Activated CD4-positive, alpha-beta T cell treated with anti-CD3 and anti-CD28 coated beads, Interleukin-2, amount 10 ng/mL, durations not matched to agents 7 days and 5 days (primary cell): ENCODE measurements around the gene DNAAF5. TPM values are rescaled to one million over a fixed set of nuclear protein-coding genes. Genes with fewer than 3 reads are reported as not detected.

Source experiments
- CTCF ChIA-PET: fragments of 350-600 bp; sonication (Branson Sonifier 250); formaldehyde crosslinking; loops from one replicate; lab custom pipeline; 2021; ENCODE audit warnings: antibody characterized with exemption; lab: Charles Lee
- POLR2A ChIA-PET: fragments of 350-600 bp; sonication (Branson Sonifier 250); formaldehyde crosslinking; loops from one replicate; lab custom pipeline; 2021; ENCODE audit warnings: antibody characterized with exemption; lab: Charles Lee
- DNase-seq: peaks from one replicate; pipeline ENCODE4 v3.0.0-alpha.2; 2020
- H3K27ac Mint-ChIP-seq: one replicate; pipeline ENCODE4 v1.8.0; 2021; ENCODE audit warnings: mild to moderate bottlenecking, moderate library complexity, mixed read lengths
- H3K27me3 Mint-ChIP-seq: one replicate; pipeline ENCODE4 v1.8.0; 2021; ENCODE audit warnings: mixed read lengths
- H3K36me3 Mint-ChIP-seq: one replicate; pipeline ENCODE4 v1.8.0; 2021; ENCODE audit warnings: low read depth, mixed read lengths
- H3K4me1 Mint-ChIP-seq: one replicate; pipeline ENCODE4 v1.8.0; 2021; ENCODE audit warnings: mixed read lengths
- H3K4me3 Mint-ChIP-seq: one replicate; pipeline ENCODE4 v1.8.0; 2021; ENCODE audit warnings: mild to moderate bottlenecking, moderate library complexity, mixed read lengths
- H3K9me3 Mint-ChIP-seq: one replicate; pipeline ENCODE4 v1.8.0; 2021; ENCODE audit warnings: mixed read lengths
- total RNA-seq, 2 experiments: library from RNA; stranded (reverse); gene quantifications; one replicate each; pipeline ENCODE4 v1.2.3, GENCODE V29; 2021

Gene DNAAF5
- total RNA-seq, 2 experiments from 2014 or later = 21.0 to 23.8 TPM

GRCh38 chr7:772005-772294, 45.5 kb downstream of the DNAAF5 start:
- no peak overlapping the region for H3K27ac Mint-ChIP-seq
- H3K36me3 Mint-ChIP-seq = peaks cover 2% of the 10 kb centered on the region
- ChIA-PET CTCF (interaction anchor here (1.1 kb wide), 1 partner anchor 337 kb away, joined by 3 read pairs; no protein-coding TSS in a partner anchor), POLR2A (no interaction called here)
- no peaks in the 10 kb centered on the region for H3K27me3 Mint-ChIP-seq
- DNase-seq = no peak
- H3K4me1 Mint-ChIP-seq = no peaks in the 10 kb centered on the region
- no peaks in the 10 kb centered on the region for H3K9me3 Mint-ChIP-seq
- H3K4me3 Mint-ChIP-seq = no peak overlapping the region

GRCh38 chr7:772392-772791, 45.9 kb downstream of the DNAAF5 start:
- H3K27me3 Mint-ChIP-seq = no peaks in the 10 kb centered on the region
- peaks cover 1% of the 10 kb centered on the region for H3K36me3 Mint-ChIP-seq
- CTCF ChIA-PET = interaction anchor here (1.1 kb wide), 1 partner anchor 338 kb away, joined by 3 read pairs; no protein-coding TSS in a partner anchor
- H3K27ac Mint-ChIP-seq = no peak overlapping the region
- POLR2A ChIA-PET = no interaction called here
- H3K4me3 Mint-ChIP-seq = no peak overlapping the region
- H3K4me1 Mint-ChIP-seq = no peaks in the 10 kb centered on the region
- no peaks in the 10 kb centered on the region for H3K9me3 Mint-ChIP-seq
- no peak for DNase-seq

GRCh38 chr7:772861-773621, 46.5 kb downstream of the DNAAF5 start:
- DNase-seq = no peak
- H3K4me3 Mint-ChIP-seq = no peak overlapping the region
- H3K27me3 Mint-ChIP-seq = no peaks in the 10 kb centered on the region
- ChIA-PET POLR2A (no interaction called here), CTCF (interaction anchor here (1.1 to 1.2 kb wide), 2 partner anchors 8 to 252 kb away, joined by 3 to 5 read pairs; no protein-coding TSS in a partner anchor)
- no peak overlapping the region for H3K27ac Mint-ChIP-seq
- H3K9me3 Mint-ChIP-seq = no peaks in the 10 kb centered on the region
- no peaks in the 10 kb centered on the region for H3K36me3 Mint-ChIP-seq
- no peaks in the 10 kb centered on the region for H3K4me1 Mint-ChIP-seq

- Mint-ChIP-seq H3K4me1 (no peaks in the 10 kb centered on the region), H3K36me3 (no peaks in the 10 kb centered on the region), H3K4me3 (no peak overlapping the region), H3K27me3 (no peaks in the 10 kb centered on the region), H3K9me3 (no peaks in the 10 kb centered on the region), H3K27ac (no peak overlapping the region)
- CTCF ChIA-PET = interaction anchor here (0.7 to 1.2 kb wide), 4 partner anchors 9 to 253 kb away, joined by 3 to 5 read pairs (median 3); no protein-coding TSS in a partner anchor
- no peak for DNase-seq
- POLR2A ChIA-PET = no interaction called here
Observed at GRCh38 chr7:773622-773915, 47.1 kb downstream of the DNAAF5 start.

GRCh38 chr7:774161-775109, 47.9 kb downstream of the DNAAF5 start:
- Mint-ChIP-seq H3K4me3 (no peak overlapping the region), H3K36me3 (no peaks in the 10 kb centered on the region), H3K27ac (no peak overlapping the region), H3K27me3 (no peaks in the 10 kb centered on the region), H3K9me3 (no peaks in the 10 kb centered on the region), H3K4me1 (no peaks in the 10 kb centered on the region)
- ChIA-PET CTCF (interaction anchor here (0.6 to 1.1 kb wide), 5 partner anchors 13 to 508 kb away, joined by 3 read pairs; no protein-coding TSS in a partner anchor), POLR2A (no interaction called here)
- peak; percentile 64 for DNase-seq

GRCh38 chr7:776381-776780, 49.9 kb downstream of the DNAAF5 start:
- H3K27ac Mint-ChIP-seq = no peak overlapping the region
- CTCF ChIA-PET = interaction anchor here (0.8 to 1.1 kb wide), 2 partner anchors 9 to 23 kb away, joined by 3 read pairs; no protein-coding TSS in a partner anchor
- DNase-seq = no peak
- H3K4me3 Mint-ChIP-seq = no peak overlapping the region
- H3K9me3 Mint-ChIP-seq = no peaks in the 10 kb centered on the region
- POLR2A ChIA-PET = no interaction called here
- no peaks in the 10 kb centered on the region for H3K36me3 Mint-ChIP-seq
- H3K27me3 Mint-ChIP-seq = no peaks in the 10 kb centered on the region
- H3K4me1 Mint-ChIP-seq = no peaks in the 10 kb centered on the region

- ChIA-PET CTCF (interaction anchor here (0.8 to 1.1 kb wide), 3 partner anchors 9 to 22 kb away, joined by 3 read pairs; no protein-coding TSS in a partner anchor), POLR2A (no interaction called here)
- no peak overlapping the region for H3K4me3 Mint-ChIP-seq
- DNase-seq = no peak
- H3K27me3 Mint-ChIP-seq = no peaks in the 10 kb centered on the region
- H3K27ac Mint-ChIP-seq = no peak overlapping the region
- no peaks in the 10 kb centered on the region for H3K4me1 Mint-ChIP-seq
- peaks cover 6% of the 10 kb centered on the region for H3K36me3 Mint-ChIP-seq
- H3K9me3 Mint-ChIP-seq = no peaks in the 10 kb centered on the region
Observed at GRCh38 chr7:776992-777727, 50.7 kb downstream of the DNAAF5 start.

- no peak for DNase-seq
- ChIA-PET CTCF (interaction anchor here (0.8 kb wide), 1 partner anchor 9 kb away, joined by 3 read pairs; no protein-coding TSS in a partner anchor), POLR2A (no interaction called here)
- no peak overlapping the region for H3K27ac Mint-ChIP-seq
- no peaks in the 10 kb centered on the region for H3K9me3 Mint-ChIP-seq
- H3K4me3 Mint-ChIP-seq = no peak overlapping the region
- no peaks in the 10 kb centered on the region for H3K4me1 Mint-ChIP-seq
- peaks cover 7% of the 10 kb centered on the region for H3K36me3 Mint-ChIP-seq
- no peaks in the 10 kb centered on the region for H3K27me3 Mint-ChIP-seq
Observed at GRCh38 chr7:777728-778078, 51.2 kb downstream of the DNAAF5 start.

- no peak for DNase-seq
- Mint-ChIP-seq H3K9me3 (no peaks in the 10 kb centered on the region), H3K27ac (no peak overlapping the region), H3K4me1 (no peaks in the 10 kb centered on the region), H3K27me3 (no peaks in the 10 kb centered on the region), H3K36me3 (peaks cover 9% of the 10 kb centered on the region), H3K4me3 (no peak overlapping the region)
- ChIA-PET CTCF (no interaction called here), POLR2A (no interaction called here)
Observed at GRCh38 chr7:778271-778967, 51.9 kb downstream of the DNAAF5 start.

GRCh38 chr7:778968-779451, 52.5 kb downstream of the DNAAF5 start:
- Mint-ChIP-seq H3K4me1 (no peaks in the 10 kb centered on the region), H3K27ac (no peak overlapping the region), H3K36me3 (peaks cover 12% of the 10 kb centered on the region), H3K27me3 (no peaks in the 10 kb centered on the region), H3K4me3 (no peak overlapping the region), H3K9me3 (no peaks in the 10 kb centered on the region)
- DNase-seq = no peak
- ChIA-PET POLR2A (no interaction called here), CTCF (no interaction called here)

GRCh38 chr7:779480-779879, 53.0 kb downstream of the DNAAF5 start:
- no peaks in the 10 kb centered on the region for H3K9me3 Mint-ChIP-seq
- H3K36me3 Mint-ChIP-seq = peaks cover 15% of the 10 kb centered on the region
- CTCF ChIA-PET = no interaction called here
- H3K27ac Mint-ChIP-seq = peak overlapping the region; percentile 46
- DNase-seq = no peak
- POLR2A ChIA-PET = no interaction called here
- H3K4me1 Mint-ChIP-seq = no peaks in the 10 kb centered on the region
- H3K4me3 Mint-ChIP-seq = no peak overlapping the region
- no peaks in the 10 kb centered on the region for H3K27me3 Mint-ChIP-seq

- peaks cover 15% of the 10 kb centered on the region for H3K36me3 Mint-ChIP-seq
- no peak overlapping the region for H3K4me3 Mint-ChIP-seq
- H3K27me3 Mint-ChIP-seq = no peaks in the 10 kb centered on the region
- ChIA-PET CTCF (interaction anchor here (0.6 kb wide), 1 partner anchor 518 kb away, joined by 3 read pairs; no protein-coding TSS in a partner anchor), POLR2A (no interaction called here)
- H3K4me1 Mint-ChIP-seq = peaks cover 1% of the 10 kb centered on the region
- no peaks in the 10 kb centered on the region for H3K9me3 Mint-ChIP-seq
- no peak overlapping the region for H3K27ac Mint-ChIP-seq
- DNase-seq = no peak
Observed at GRCh38 chr7:780081-780480, 53.6 kb downstream of the DNAAF5 start.
